Middle frontal gyrus (tissue), 1 donor: ENCODE data around the gene HP1BP3.
A peak's percentile ranks its signal among the peaks of the same experiment; 100 is the strongest.

Experiments
- DNase-seq: peaks from one replicate; pipeline ENCODE4 v3.0.0-alpha.2; 2015; ENCODE audit warnings: low spot score; ENCODE audit errors: extremely low spot score

The HP1BP3 gene

DNA sequence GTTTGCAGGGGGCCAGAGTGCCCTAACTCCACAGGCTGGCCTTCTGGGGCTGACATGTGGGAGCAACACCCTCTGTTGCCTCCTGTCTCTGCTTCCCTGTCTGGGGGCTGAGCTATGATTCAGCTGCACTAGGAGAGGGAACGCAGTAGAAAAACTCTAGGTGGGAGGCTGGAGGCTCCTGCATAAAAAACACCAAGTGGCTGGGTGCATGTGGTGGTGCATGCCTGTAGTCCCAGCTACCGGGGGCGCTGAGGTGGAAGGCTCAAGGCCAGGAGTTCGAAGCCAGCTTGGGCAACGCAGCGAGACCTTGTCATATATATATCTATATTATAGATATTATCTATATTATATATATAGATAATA, 74.9 kb downstream of the HP1BP3 start:
- DNase-seq = peak; percentile 36

DNA sequence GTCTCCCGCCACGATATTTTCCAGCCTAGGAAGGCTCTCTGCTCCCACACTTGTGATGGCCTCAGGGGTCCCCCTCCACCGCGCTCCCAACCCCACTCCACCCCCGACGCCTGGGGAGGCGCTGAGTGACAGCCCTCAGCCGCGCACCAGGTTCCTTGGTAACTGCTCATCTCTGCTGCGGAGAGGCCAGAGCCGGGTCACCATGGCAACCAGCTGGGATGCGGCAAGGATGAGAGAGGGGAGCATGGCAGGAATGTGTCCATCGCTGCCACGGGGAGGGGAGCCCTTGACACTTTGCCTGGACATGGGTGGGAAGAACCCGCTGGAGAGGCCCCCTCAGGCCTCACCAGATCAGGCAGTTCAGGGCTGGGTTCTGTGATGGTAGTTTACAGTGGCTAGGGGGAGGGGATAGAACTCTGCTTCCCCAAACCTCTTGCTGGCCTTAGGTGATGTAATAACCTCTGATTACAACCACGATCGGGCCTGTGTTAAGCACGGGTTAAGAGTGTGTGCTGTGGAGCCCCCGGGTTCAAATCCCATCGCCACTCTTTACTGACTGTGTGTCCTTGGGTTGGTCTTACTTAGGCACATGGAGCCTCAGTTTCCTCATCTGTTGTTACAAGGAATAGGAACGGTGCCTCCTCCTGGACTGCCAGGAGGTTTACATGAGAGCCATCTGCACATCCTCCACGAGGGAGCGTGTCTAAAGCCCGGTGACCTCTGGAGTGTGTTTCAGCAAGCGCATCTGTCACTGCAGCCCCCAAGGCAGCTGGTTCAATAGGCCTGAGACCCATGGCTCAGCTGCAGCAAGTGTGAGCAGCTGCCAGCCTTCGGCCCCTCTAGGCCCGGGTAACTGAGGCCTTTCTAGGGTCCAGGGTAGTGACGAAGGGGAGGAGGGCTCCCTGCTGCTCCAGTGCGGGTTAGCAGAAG, 75.6 kb downstream of the HP1BP3 start:
- no peak for DNase-seq

DNA sequence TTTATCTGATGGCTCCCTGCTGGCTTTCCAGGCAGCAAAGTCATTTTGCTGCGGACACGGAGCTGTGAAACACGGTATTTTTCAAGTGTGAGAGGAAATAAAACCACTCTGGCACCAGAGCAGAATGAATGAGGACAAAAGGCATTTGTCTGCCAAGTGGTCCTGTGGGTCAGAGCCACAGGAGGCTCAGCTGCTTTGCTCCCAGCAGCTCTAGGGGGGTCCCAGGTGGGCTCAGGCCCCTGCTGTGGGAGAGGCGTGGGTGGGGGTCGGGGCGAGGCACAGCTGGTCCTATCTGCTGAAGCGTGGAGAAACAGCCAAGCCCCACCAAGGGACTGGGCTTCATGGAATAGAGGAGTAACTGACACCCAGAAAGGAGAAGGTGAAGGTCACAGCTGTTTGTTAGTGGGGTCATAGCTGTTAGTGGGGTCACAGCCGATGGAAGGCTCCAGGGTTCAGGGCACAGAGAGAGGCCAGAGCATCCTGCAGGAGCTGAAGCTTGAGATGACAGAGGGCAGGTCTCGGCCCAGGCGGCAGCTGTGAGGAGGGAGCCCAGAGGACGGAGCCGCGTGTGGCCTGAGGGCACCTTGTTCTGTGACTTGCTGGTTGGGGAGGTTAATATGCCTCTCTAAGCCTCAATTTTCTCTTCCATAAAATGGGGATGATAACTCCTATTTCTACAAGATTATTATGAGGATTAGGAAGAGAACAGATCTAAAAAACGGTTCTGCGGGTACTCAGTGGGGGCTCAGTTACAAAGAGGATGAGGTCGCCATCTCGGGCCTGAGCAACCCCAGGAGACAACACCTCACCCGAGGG, 76.4 kb downstream of the HP1BP3 start:
- no peak for DNase-seq

DNA sequence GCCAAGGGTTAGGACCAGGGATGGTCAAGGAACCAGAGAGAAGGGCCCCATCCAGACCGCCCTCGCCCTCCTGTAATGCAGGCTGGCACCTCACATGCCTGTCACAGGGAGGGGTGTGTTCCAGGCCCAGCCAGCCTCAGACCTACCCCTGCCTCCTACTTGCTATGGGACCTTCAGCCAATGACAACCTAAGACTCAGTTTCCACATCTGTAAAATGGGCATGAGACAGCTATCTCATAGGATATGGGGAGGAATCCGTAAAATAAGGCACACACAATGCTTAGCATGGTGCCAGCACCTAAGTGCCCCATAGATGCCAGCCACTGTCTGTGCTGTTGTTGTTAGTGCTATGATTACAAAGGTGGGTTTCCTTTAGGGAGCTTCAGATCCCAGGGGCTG, 77.2 kb downstream of the HP1BP3 start:
- DNase-seq = no peak

DNA sequence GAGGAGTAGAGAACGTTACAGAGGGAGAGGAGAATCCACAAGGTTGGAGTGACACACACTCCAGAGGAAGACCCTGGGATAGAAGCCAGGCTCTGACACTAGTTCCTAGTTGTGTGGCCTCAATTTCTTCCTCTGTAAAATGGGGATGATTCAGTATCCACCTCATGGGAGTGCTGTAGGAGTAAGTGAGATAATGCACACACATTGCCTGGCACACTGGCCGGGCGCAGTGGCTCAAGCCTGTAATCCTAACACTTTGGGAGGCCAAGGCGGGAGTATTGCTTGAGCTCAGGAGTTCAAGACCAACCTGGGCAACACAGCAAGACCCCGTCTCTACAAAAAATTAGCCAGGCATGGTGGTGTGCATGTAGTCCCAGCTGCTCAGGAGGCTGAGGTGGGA, 78.2 kb downstream of the HP1BP3 start:
- DNase-seq = no peak

DNA sequence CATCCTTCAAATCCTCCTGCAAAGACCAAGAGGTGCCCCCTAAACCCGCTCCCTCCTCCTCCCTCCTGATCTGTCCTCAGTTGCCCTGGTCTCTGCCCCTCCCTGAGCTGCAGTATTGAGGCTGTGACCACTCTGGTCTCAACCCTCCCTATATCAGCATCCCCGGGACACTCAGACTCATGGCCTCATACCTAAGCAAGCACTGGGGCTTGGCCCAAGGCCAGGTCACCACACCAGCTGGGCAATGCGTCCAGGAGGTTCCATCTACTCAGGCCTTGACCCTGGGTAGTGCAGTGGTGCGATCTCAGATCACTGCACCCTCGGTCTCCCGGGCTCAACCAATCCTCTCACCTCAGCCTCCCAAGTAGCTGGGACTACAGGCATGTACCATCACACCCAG, 79.0 kb downstream of the HP1BP3 start:
- DNase-seq = no peak

DNA sequence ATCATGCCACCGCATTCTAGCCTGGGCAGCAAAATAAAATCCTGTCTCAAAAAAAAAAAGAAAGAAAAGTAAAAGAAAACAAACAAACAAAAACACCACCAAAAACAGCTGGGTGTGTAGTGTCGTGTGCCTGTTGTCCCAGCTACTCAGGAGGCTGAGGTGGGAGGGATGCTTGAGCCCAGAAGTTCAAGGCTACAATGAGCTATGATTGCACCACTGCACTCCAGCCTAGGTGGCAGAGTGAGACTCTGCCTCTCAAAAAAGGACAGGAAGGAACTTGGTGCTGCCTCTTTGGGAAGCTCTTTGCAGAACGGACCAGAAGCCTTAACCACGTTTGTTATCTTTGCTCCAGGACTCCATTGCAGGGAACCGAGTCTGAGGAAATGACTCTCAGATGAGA, 80.3 kb downstream of the HP1BP3 start:
- no peak for DNase-seq

DNA sequence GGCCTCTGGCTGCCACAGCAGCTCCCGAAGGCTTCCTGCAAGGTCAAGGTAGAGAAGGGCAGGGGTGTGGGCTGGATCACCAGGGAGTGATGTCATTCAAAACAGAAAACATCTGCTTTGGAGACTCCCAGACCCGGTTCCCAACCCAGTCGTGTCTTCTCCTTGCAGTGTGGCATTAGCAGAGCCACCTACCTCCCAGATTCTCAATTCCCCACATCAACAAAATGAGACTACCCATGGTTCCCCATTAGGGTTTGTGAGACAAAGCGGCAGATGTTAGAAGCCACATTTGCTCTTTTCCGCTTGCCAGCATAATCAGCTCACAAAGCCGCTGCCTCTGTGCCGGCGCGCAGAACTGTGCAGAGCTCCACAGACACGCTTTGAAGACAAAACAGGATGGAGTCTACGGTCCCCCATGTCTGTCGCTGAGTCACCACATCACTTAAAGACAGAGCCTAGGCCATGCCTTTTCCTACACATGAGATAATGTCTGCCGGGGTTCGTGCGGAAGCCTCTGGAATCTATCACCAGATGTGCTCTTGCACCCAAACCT, 81.8 kb downstream of the HP1BP3 start:
- DNase-seq = no peak

DNA sequence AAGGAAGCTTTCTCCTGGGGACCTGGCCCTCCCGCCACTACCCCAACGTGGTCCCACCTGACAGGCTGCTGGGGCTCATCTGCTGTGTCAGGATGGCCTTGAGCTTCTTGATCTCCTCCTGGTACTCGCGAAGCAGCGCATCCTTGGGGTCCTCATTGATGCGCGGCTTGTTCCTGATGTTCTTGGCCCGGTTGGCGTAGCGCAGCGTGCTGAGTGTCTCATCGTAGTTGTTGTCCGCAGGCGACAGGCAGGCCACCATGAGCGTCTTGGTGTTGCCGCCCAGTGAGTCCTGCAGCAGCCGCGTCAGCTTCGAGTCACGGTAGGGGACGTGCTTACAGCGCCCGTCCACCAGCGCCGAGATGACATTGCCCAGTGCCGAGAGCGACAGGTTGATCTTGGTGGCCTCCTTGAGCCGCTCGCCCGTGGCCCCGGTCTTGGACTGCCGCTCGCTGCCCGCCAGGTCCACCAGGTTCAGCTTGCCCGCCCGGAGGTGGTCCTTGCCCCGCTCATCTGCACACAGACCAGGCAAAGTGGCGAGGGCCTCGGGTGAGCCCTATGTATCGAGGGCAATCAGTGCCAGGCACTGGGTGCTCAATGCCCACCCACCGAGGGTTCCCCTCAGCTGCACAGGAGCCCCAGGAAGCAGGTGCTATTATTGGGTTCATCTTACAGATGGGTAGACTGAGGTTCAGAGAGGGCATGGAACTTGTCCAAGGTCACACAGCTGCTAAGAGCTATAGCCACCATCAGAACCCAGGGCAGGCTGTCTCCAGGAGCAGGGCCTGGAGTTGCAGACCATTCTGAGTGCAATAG, 82.5 kb downstream of the HP1BP3 start:
- no peak for DNase-seq

DNA sequence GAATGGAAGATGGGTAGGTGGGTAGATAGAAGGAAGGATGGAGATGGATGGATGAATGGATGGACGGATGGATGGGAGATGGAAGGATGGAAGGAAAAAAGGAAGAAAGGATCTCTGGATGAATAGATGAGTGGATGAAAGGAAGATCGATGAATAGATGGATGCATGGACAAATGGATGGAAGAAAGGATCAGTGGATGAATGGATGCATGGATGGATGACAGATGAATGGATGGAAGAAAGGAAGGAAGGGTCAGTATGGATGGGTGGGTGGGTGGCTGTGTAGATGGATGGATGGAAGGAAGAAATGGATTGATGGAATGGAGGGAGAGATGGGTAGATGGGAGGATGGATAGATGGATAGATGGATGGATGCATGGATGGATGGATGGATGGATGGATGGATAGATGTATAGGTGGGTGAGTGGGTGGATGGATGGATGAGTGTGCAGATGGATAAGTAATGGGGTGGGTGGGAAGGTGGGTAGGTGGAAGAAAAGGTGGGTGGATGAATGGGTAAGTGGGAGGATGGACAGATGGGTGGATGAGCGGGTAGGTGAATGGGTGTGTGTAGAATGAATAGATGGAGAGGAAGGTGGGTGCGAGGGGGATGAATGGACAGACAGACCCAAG, 83.9 kb downstream of the HP1BP3 start:
- DNase-seq = no peak

DNA sequence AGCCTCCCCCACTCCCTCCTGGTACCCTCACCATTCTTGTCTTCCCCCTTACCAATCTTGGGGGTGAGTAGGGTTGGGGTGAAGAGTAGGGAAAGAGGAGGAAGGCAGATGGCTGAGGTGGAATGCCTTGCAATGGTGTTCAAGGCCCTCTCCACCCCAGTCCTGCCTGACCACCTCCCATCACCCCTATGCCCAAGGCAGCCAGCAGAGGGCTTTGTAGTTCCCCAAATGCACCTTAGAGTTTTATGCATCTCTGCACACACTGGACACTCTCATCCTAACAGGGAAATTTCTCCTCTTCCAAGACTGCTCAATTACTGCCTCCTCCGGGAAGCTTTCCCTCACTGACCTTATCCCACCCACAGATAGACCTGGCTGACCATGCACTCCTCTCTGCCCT, 84.7 kb downstream of the HP1BP3 start:
- DNase-seq = no peak

DNA sequence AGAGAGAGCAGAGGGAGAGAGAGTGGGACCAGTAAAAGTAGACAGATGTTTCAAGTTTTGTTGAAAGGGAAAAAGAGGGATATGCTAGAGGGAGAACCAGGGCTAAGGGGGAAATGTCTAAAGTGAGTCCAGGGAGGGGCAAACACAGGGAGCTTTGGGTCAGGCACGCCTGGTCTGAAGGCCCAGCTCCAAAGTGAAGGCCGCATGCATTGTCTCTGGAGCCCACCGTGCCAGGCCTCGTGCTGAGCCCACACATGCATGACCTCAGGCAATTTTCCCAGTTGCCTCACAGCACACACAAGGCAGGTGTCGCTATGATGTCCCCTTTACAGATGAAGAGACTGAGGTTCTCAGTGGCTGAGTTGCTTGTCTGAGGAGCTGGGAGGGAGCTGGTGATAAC, 85.3 kb downstream of the HP1BP3 start:
- DNase-seq = no peak

DNA sequence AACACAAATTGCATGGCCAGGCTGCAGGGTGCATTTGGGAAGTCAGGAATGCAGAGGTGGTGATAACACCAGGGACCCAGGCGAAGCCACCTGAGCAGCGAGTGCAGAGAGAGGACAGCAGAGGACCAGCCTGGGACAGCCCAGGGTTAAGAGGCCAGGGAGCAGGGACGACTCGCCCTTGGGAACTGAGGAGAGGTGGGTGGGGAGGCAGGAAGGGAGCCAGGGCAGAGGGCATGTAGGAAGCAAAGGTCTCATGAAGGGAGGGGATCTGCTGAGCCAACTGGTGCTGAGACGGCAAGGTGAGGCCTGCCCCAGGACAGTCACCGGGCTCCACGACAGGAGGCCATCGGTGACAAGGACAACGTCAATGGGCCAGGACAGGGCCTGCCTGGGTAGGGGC, 85.7 kb downstream of the HP1BP3 start:
- DNase-seq = no peak

DNA sequence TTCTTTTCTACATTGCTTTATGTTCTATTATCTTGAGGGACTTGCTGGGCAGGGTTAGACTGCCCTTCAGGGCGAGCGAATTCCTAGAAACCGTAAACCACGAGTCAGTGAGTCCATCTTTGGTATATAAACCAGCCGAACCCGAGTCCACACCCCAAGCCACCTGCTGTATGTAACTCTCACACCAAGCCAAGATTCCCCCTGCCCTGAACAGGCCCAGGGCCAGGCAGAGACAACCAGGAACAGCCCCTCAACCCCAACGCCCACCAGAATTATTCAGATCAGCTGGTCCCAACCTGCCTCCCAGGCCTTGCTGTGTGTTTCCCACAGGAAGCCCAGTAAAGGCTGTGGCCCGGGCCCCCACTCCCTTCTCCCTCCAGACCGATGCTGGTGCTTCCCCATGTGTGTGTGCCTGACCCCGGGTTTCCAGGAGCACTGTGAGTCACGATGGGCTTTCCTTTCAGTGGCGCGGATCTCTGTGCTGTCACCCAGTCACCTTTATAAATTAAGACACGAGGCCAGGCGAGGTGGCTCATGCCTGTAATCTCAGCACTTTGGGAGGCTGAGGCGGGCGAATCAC, 86.4 kb downstream of the HP1BP3 start:
- no peak for DNase-seq

DNA sequence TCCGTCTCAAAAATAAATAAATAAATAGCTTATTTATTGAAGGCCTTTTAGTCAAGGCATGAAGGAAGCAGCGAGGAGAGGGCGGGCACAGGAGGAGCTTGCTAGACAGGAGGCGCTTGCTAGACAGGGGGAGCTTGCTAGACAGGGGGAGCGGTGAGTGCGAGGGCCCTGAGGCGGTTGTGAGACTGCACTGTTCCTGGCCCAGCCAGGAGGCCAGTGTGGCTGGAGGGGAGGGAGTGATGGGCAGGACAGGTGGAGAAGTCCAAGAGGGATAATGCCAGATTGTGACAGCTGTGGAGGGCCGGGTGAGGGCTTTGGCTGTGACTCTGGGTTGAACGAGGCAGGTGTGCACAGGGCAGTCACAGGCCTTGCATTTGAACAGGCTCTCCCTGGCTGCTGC, 87.5 kb downstream of the HP1BP3 start:
- no peak for DNase-seq

DNA sequence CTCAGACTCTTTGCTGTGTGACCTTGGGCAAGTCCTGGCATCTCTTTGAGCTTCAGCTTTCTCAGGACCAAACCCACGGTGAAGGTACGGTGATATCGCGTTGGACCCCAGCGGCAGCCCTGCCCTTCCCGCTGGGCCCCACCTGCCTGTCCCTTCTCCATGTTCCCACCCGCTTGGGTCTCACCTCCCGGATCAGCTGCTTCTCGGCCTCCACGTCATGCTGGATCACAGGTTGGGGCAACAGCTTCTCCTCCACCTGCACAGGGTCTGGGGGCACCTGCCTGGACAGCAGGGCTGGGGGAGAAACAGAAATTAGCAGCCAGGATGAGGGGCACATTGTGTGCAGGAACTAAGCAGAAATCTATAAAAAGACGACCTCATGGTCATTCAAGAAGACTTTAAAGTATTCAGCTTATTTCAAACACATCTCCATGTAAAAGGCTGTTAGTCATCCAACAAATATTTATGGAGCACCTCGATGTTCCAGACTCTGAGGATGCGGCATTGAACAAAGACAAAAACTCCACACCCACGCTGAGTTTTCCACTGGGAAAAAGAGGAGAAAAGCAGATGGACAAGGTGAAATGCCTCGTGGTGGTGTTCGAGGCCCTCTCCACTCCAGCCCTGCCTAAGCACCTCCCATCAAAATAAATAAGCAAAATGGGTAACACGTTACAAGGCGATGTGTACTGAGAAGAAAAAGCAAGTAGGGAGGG, 88.8 kb downstream of the HP1BP3 start:
- no peak for DNase-seq

DNA sequence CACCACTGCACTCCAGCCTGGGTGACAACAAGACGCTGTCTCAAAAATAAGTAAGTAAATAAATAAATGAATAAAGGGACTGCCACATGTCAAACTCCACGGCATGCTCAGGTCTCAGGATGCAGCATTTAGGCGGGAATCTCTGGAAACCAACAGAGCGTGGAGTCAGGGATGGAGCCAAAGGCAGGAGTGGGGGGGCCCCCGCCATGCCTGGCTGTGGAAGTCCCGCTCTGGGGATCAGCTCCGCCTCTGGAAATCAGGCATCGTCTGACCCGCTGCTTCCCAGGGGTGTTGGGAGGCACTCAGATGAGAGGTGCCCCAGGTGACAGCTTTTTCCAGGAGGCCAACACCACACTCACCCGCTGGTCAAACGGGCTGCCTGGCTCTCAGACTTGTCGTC, 89.5 kb downstream of the HP1BP3 start:
- DNase-seq = no peak

DNA sequence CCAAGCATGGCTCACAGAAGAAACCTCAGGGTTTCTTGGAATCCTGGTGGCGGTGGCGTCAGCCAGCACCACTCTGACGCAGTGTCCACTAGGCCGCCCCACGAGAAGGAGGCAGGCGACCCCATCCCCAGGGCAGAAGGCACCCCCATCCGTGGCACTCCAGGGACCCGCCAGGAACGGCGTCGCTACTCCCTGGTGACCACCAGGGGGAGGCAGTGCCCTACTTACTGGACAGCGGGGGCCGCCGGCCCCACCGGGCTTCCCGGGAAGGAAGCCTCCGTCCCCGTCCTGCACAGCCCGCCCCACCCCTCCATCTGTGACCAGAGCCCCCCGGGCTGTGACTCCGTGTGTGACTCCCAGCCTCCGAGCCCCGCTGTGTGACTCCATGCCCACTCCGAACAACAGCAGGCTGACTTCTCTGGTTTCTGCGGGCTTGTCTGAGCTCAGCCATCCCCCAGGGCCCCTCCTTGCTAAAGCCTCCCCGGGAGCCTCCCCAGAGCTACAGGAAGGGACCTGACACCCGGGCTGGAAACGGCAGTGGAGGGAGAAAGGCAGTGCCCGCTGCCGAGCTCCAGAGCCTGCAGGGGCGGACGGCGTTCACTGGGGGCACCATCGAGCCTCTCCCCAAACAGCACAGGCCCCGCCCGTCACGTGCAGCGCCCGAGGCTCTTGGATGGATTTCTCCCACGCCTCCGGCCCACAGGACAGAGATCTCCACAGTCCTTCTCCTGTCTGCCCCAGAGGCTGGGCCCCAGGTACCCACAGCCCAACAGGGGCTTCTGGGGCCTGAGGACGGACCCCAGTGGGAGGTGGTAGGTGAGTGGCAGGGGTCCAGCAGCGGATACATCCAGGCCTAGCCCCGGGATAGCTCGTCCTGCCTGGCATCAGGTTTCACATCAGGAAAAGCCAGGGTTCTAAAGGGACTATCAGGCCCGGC, 90.4 kb downstream of the HP1BP3 start:
- DNase-seq = peak; percentile 53

DNA sequence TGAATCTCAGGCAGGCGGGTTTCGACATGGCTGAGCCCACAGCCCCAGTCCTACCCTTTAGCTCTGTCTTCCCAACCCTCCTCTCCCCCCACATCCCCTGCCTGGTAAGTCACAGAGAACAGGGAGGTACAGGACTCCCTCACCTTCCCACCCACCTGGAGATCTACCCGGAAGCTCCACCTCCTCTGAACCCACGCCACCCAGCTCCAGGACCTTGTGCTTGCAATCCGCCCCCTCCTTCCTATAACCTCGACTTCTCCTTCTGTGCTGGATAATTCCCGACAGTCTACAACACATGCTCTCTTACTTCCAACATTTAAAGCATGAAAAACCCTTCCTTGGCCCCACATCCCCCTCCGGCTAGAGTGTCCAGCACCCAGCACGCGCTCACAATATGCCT, 91.6 kb downstream of the HP1BP3 start:
- DNase-seq = no peak
